CD4-positive, alpha-beta T cell treated with Interleukin-6 for 4 hours (primary cell): ENCODE measurements around the gene PLIN5.

Experiments used
- DNase-seq: peaks from one replicate; pipeline ENCODE4 v3.0.0-alpha.2; 2020; ENCODE audit warnings: mixed read lengths

PLIN5 gene

DNA sequence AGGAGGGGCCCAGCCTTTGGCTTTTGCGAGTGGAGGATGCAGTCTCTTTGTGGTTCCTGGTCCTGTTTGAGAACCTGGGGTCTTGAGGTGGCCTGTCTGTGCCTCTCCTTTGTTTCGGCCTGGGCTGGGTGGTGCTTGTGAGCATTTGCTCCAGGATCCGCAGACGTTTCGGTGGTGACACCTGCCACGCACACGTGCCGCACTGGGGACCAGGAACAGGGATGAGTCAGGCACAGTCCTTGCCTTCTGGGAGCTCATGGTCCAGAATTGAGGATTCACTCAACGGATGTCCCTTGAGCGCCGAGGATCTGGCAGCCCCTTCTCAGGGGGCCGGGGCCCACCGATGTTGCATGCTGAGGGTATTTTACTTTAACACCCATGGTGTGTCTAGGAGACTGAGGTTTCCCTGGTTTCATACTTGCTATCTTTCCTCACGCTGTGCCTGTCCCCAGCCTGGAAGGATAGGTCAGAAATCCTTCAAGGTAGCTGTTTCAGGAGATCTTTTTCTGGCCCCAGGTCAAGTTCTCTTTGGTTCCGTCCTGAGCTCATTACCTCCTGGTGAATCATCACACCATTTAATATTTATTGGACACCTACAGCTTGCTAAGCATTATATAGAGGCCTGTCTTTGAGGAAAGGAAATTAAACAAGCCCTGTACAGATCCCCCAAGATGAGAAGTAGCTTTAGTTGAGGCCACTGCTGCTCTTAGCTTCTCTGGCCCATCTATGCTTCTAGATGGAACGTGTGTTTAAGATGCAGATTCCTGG, 57.8 kb downstream of the PLIN5 start:
- no peak for DNase-seq

GRCh38 chr19:4474514-4475022, 60.5 kb downstream of the PLIN5 start:
- DNase-seq, result no peak

- no peak for DNase-seq
Observed at GRCh38 chr19:4473763-4474513, 61.1 kb downstream of the PLIN5 start.

GRCh38 chr19:4473011-4473762, 61.8 kb downstream of the PLIN5 start:
- no peak for DNase-seq
